ENCODE data around the gene GAL3ST2. TPM values are rescaled to one million over a fixed set of nuclear protein-coding genes. Genes with fewer than 3 reads are reported as not detected.
"Not testable (repeated sequence)": the region's sequence is repeated elsewhere in the genome, so short reads cannot be mapped to it uniquely, and the experiment has no call there.

GAL3ST2 gene
- total and polyA plus RNA-seq, 5 donors from 2014 or later, result 1.1 TPM; not detected in 4

DNA sequence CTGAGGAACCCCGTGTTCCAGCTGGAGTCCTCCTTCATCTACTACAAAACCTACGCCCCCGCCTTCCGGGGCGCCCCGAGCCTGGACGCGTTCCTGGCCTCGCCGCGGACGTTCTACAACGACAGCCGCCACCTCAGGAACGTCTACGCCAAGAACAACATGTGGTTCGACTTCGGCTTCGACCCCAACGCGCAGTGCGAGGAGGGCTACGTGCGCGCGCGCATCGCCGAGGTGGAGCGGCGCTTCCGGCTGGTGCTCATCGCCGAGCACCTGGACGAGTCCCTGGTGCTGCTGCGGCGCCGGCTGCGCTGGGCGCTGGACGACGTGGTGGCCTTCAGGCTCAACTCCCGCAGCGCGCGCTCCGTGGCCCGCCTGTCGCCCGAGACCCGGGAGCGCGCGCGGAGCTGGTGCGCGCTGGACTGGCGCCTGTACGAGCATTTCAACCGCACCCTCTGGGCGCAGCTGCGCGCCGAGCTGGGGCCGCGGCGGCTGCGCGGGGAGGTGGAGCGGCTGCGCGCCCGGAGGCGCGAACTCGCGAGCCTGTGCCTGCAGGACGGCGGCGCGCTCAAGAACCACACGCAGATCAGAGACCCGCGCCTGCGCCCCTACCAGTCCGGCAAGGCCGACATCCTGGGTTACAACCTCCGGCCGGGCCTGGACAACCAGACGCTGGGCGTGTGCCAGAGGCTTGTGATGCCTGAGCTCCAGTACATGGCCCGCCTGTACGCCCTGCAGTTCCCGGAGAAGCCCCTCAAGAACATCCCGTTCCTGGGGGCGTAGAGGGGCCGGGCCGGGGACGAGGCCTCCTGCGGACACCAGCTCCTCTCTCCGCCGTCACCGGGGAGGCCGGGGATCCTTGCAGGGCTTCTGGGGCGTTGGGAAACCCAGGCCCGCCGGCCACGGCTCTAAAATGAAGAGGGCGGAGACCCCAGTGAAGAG is 27.0 kb downstream of the GAL3ST2 start:
- Histone ChIP-seq H3K4me3 (ENCODE audit: low read depth, low read length) (no peak overlapping the region), H3K4me1 (ENCODE audit: control insufficient read depth, insufficient read depth, low read length, poor library complexity, severe bottlenecking) (peaks cover 23% of the 10 kb centered on the region), H3K27ac (ENCODE audit: insufficient read depth, low read length, poor library complexity, severe bottlenecking) (no peak overlapping the region), H3K27me3 (ENCODE audit: control insufficient read depth, insufficient read depth, low read length) (no peaks in the 10 kb centered on the region), H3K9me3 (ENCODE audit: control insufficient read depth in 2 of 2, low read length in 2 of 2) (no peaks in the 10 kb centered on the region), H3K36me3 (ENCODE audit: control insufficient read depth, insufficient read depth, low read length) (no peaks in the 10 kb centered on the region)
- Mint-ChIP-seq H3K4me3 (peak overlapping the region in 3 of 4 donors; percentile 54 to 74 (median 65)), H3K27ac (no peak overlapping the region), H3K27me3 (peaks cover 12% of the 10 kb centered on the region), H3K9me3 (no peaks in the 10 kb centered on the region), H3K36me3 (no peaks in the 10 kb centered on the region), H3K4me1 (peaks cover 0 to 11% (median 0%) of the 10 kb centered on the region in 4 donors)
- peak in 1 of 3 donors; percentile 49 for DNase-seq
- ATAC-seq (ENCODE audit: low read depth in 2 of 2), result peak; percentile 51 to 52

DNA sequence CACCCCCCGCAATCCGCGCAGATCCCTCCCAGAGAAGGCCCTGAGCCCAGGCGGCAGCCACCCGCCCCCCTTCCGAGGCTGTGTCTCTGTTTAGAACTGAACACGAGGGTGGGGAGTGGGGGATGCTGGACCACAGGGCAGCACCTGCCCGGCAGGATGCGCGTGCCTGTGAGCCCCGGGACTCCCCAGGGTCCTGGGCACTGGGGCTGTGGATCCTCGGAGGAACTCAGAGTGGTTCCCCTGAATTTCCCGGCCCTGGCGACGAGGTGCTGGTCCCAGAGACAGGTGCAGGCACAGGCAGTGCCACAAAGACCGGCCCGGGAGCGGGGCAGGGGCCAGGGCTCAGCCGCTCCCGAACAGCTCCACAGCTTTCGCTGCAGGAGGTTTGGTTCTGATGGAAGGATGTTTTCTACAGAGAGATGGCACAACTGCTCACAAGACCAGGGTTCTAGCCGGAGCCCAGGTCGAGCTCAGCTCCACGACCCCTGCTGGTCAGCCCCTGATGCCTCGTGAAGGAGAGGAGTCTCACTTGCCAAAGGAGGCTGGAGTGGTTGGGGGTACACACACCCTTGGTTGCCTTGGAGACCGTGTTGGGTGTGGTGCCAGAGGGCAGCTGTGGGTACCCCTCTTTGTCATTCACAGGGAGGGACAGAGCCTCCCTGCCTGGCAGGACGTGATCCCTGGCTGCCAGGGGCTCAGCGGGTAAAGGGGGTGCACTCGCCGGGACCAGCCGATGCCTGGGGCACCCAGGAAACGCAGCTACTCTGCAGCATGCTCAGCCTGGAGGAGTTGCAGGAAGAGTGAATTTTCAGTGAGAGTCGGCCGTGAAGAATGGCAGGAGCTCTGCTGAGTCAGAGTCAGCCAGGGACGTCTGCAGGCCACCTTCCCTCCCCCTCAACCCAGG is 28.0 kb downstream of the GAL3ST2 start:
- peak in 1 of 3 donors; percentile 23 for DNase-seq
- Mint-ChIP-seq H3K9me3 (no peaks in the 10 kb centered on the region), H3K36me3 (no peaks in the 10 kb centered on the region), H3K4me3 (peak overlapping the region in 3 of 4 donors; percentile 56 to 78 (median 65)), H3K27ac (no peak overlapping the region), H3K27me3 (peaks cover 12% of the 10 kb centered on the region), H3K4me1 (peaks cover 0 to 11% (median 0%) of the 10 kb centered on the region in 4 donors)
- H3K4me1 ChIP-seq (ENCODE audit: control insufficient read depth, insufficient read depth, low read length, poor library complexity, severe bottlenecking), result peaks cover 23% of the 10 kb centered on the region
- no peaks in the 10 kb centered on the region for H3K27me3 ChIP-seq (ENCODE audit: control insufficient read depth, insufficient read depth, low read length)
- H3K36me3 ChIP-seq (ENCODE audit: control insufficient read depth, insufficient read depth, low read length), result no peaks in the 10 kb centered on the region
- no peak overlapping the region for H3K27ac ChIP-seq (ENCODE audit: insufficient read depth, low read length, poor library complexity, severe bottlenecking)
- no peaks in the 10 kb centered on the region for H3K9me3 ChIP-seq (ENCODE audit: control insufficient read depth in 2 of 2, low read length in 2 of 2)
- H3K4me3 ChIP-seq (ENCODE audit: low read depth, low read length), result no peak overlapping the region
- no peak for ATAC-seq (ENCODE audit: low read depth in 2 of 2)

DNA sequence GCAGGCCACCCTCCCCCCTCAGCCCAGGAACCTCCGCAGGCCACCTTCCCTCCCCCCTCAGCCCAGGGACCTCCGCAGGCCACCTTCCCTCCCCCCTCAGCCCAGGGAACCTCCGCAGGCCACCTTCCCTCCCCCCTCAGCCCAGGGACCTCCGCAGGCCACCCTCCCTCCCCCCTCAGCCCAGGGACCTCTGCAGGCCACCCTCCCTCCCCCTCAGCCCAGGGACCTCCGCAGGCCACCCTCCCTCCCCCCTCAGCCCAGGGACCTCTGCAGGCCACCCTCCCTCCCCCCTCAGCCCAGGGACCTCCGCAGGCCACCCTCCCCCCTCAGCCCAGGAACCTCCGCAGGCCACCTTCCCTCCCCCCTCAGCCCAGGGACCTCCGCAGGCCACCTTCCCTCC is 29.6 kb downstream of the GAL3ST2 start:
- not testable (repeated sequence) for H3K36me3 ChIP-seq (ENCODE audit: control insufficient read depth, insufficient read depth, low read length); ATAC-seq (ENCODE audit: low read depth in 2 of 2); H3K4me3 Mint-ChIP-seq; H3K9me3 Mint-ChIP-seq; H3K27ac ChIP-seq (ENCODE audit: insufficient read depth, low read length, poor library complexity, severe bottlenecking); H3K36me3 Mint-ChIP-seq; H3K4me3 ChIP-seq (ENCODE audit: low read depth, low read length); H3K27me3 ChIP-seq (ENCODE audit: control insufficient read depth, insufficient read depth, low read length); H3K9me3 ChIP-seq (ENCODE audit: control insufficient read depth in 2 of 2, low read length in 2 of 2); DNase-seq; H3K27ac Mint-ChIP-seq
- peaks cover 0 to 11% (median 0%) of the 10 kb centered on the region in 4 donors for H3K4me1 Mint-ChIP-seq
- H3K4me1 ChIP-seq (ENCODE audit: control insufficient read depth, insufficient read depth, low read length, poor library complexity, severe bottlenecking), result peaks cover 23% of the 10 kb centered on the region
- peaks cover 10% of the 10 kb centered on the region for H3K27me3 Mint-ChIP-seq

DNA sequence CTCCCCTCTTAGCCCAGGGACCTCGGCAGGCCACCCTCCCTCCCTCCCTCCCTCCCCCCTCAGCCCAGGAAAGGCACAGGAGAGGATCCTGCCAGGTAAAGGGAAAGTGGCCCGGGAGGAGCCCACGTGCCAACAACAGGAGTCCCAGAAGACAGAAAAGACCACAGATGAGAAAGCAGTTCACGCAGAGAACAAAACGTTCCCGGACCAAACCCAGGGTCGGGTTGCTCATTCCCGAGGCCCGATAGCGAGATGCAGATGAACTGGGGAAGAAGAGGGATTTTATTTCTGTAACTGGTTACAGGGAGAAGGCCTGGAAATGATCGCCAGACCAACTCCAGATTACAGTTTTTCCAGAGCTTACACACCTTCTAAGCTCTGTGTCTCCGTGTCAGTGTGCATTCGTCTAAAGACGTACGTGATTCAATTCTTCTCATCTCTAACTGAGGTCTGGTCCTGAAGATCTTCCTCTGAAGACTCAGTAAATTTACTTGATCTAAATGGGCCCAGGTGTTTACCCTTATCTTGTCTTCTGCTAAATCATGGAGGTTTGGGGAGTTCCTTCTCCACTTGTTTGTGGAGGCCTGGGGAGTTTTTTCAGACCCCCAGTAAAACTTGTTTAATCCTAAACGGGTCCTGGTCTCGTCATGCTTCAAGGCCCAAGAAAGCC is 31.6 kb downstream of the GAL3ST2 start:
- Mint-ChIP-seq H3K4me1 (peaks cover 0 to 11% (median 0%) of the 10 kb centered on the region in 4 donors), H3K9me3 (no peaks in the 10 kb centered on the region), H3K4me3 (peak overlapping the region in 1 of 4 donors; percentile 43), H3K36me3 (no peaks in the 10 kb centered on the region), H3K27me3 (peaks cover 6% of the 10 kb centered on the region), H3K27ac (no peak overlapping the region)
- no peak overlapping the region for H3K27ac ChIP-seq (ENCODE audit: insufficient read depth, low read length, poor library complexity, severe bottlenecking)
- H3K27me3 ChIP-seq (ENCODE audit: control insufficient read depth, insufficient read depth, low read length), result no peaks in the 10 kb centered on the region
- ATAC-seq (ENCODE audit: low read depth in 2 of 2), result no peak
- DNase-seq, result no peak
- H3K36me3 ChIP-seq (ENCODE audit: control insufficient read depth, insufficient read depth, low read length), result no peaks in the 10 kb centered on the region
- H3K4me3 ChIP-seq (ENCODE audit: low read depth, low read length), result no peak overlapping the region
- H3K9me3 ChIP-seq (ENCODE audit: control insufficient read depth in 2 of 2, low read length in 2 of 2), result no peaks in the 10 kb centered on the region
- H3K4me1 ChIP-seq (ENCODE audit: control insufficient read depth, insufficient read depth, low read length, poor library complexity, severe bottlenecking), result peaks cover 19% of the 10 kb centered on the region

DNA sequence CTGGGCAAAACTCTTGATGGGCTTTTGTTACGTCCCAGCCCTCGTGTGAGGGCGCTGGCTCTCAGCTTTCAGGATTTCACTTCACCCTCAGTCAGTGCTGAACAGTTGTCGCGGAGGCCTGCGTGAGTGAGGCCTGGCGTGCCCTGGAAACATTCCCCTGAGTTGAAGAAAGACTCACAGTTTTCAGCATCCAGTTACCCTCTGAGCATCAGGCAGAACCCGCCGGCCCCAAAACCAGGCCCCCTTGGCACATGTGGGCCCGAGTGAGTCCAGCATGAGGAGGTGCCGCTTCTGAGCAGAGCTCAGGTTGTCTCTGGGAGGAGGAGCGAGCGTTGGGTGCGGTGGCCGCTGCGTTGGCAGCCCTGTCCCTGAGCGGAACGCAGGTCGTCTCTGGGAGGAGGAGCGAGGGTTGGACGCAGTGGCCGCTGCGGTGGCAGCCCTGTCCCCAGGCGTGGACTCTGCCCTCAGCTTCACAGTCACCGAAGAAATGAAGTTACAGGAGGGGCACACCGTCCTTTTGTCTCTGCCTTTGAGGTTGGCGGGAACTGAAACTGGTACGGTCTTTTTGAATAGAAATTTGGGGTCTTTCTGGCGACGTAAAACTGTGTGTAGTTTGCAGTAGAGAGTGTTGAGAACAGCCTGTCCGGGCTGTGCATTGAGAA is 32.2 kb downstream of the GAL3ST2 start, which contains the start of gene NEU4:
Gene NEU4 (plus strand): TSS at position 473 of the 662 bp plus-strand sequence. CDS start 5,292 bp downstream, outside the sequence.
- no peak within 1 kb of the TSS for H3K27ac Mint-ChIP-seq
- no peak within 1 kb of the TSS for H3K27ac ChIP-seq (ENCODE audit: insufficient read depth, low read length, poor library complexity, severe bottlenecking)
- H3K36me3 Mint-ChIP-seq, result no peaks in the 10 kb centered on the region
- H3K4me1 Mint-ChIP-seq, result peaks cover 0 to 9% (median 0%) of the 10 kb centered on the region in 4 donors
- no peak for ATAC-seq (ENCODE audit: low read depth in 2 of 2)
- DNase-seq, result no peak
- no peaks in the 10 kb centered on the region for H3K9me3 ChIP-seq (ENCODE audit: control insufficient read depth in 2 of 2, low read length in 2 of 2)
- H3K36me3 ChIP-seq (ENCODE audit: control insufficient read depth, insufficient read depth, low read length), result no peaks in the 10 kb centered on the region
- H3K4me3 ChIP-seq (ENCODE audit: low read depth, low read length), result no peak within 1 kb of the TSS
- peaks cover 5% of the 10 kb centered on the region for H3K27me3 Mint-ChIP-seq
- H3K4me1 ChIP-seq (ENCODE audit: control insufficient read depth, insufficient read depth, low read length, poor library complexity, severe bottlenecking), result peaks cover 12% of the 10 kb centered on the region
- peak within 1 kb of the TSS in 1 of 4 donors; percentile 43 for H3K4me3 Mint-ChIP-seq
- H3K9me3 Mint-ChIP-seq, result no peaks in the 10 kb centered on the region
- H3K27me3 ChIP-seq (ENCODE audit: control insufficient read depth, insufficient read depth, low read length), result no peaks in the 10 kb centered on the region

DNA sequence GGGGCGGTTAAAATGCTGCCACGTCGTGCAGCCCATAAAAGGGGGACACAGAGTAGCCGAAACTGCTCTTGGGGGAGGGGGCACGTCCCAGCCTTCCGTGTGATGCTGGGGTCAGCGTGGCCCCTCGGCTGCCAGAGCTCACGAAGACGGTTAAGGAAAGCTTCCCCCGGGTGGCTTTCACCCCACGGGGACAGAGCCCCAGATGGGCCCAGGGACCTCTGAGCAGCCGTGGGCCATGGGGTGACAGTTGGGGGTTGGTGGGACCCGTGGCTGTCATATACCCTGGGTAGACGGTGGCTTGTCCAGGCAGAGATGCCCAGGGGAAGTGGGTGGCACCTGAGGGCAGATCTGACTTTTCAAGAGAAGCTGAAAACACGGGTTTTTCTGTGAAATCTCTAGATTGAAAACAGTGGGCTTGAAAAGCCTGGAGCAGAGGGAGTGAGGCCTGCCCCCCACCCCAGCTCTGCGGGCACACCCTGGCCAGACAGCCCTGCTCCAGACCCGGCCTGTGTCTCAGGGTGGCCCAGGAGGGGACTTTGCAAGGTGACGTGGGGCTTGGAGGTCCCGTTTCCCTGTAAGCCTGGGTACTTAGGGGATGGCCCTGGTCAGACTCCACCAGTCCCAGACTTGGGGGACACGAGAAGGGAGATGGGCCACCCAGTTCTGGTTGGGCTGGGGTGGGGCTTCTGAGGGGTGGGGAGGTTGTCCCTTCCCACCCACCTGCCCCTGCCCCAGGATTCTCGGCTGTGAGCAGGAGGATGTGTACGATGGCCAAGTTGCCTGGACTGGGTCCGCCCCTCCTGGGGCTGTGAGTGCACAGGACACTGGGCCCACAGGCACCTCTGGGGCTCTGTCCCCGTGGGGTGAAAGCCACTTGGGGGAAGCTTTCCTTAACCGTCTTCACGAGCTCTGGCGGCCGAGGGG is 33.0 kb downstream of the GAL3ST2 start:
- DNase-seq (no peak), ATAC-seq (ENCODE audit: low read depth in 2 of 2) (no peak)
- no peak overlapping the region for H3K4me3 Mint-ChIP-seq
- H3K27me3 ChIP-seq (ENCODE audit: control insufficient read depth, insufficient read depth, low read length), result no peaks in the 10 kb centered on the region
- H3K36me3 Mint-ChIP-seq, result no peaks in the 10 kb centered on the region
- peaks cover 8% of the 10 kb centered on the region for H3K27me3 Mint-ChIP-seq
- peaks cover 4% of the 10 kb centered on the region for H3K4me1 ChIP-seq (ENCODE audit: control insufficient read depth, insufficient read depth, low read length, poor library complexity, severe bottlenecking)
- H3K27ac Mint-ChIP-seq, result no peak overlapping the region
- no peaks in the 10 kb centered on the region for H3K9me3 ChIP-seq (ENCODE audit: control insufficient read depth in 2 of 2, low read length in 2 of 2)
- no peaks in the 10 kb centered on the region for H3K36me3 ChIP-seq (ENCODE audit: control insufficient read depth, insufficient read depth, low read length)
- H3K4me3 ChIP-seq (ENCODE audit: low read depth, low read length), result no peak overlapping the region
- no peaks in the 10 kb centered on the region for H3K9me3 Mint-ChIP-seq
- H3K27ac ChIP-seq (ENCODE audit: insufficient read depth, low read length, poor library complexity, severe bottlenecking), result no peak overlapping the region
- H3K4me1 Mint-ChIP-seq, result peaks cover 0 to 6% (median 0%) of the 10 kb centered on the region in 4 donors
